MM.1S (cell line): ENCODE measurements around the gene ADCYAP1R1.

Experiments
- EZH2 ChIP-seq: fragments of 300-600 bp; sonication (generic); optimal IDR thresholded peaks from 2 replicates; pipeline ENCODE3; 2017; ENCODE audit warnings: low read depth, mild to moderate bottlenecking, antibody characterized with exemption, low read length, mixed read lengths
- EZH2phosphoT487 ChIP-seq: fragments of 300-600 bp; sonication (generic); IDR thresholded peaks from 2 replicates; pipeline ENCODE4 v1.6.1; 2018; ENCODE audit warnings: antibody characterized with exemption, low read length
- TF ChIP-seq, protein P1 (sequence below): fragments of 300-600 bp; sonication (generic); IDR thresholded peaks from 2 replicates; pipeline ENCODE4 v1.5.1; 2016; ENCODE audit warnings: antibody characterized with exemption, low read length, mixed read lengths

DNA sequence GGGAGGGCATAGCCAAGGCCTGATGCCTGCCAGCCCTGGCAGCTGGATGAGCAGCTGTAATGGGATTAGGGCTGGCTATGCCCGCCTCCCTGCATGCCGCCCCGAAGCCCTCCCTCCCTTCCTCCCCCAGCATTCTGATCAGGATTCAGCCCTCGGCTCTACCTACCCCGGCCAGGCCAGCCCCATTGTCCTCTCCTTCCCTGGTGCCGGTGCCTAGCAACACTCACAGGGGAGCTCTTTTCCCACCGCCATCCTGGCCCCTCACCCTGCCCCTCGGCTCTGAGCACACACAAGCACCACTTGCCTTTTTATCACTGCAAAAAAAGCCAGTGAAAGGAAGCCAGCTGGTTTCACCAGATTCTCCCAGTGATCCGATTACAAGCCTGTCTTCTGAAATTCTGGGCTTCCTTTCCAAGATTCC is 9.0 kb upstream of the ADCYAP1R1 start:
- TF ChIP-seq, protein P1, sequence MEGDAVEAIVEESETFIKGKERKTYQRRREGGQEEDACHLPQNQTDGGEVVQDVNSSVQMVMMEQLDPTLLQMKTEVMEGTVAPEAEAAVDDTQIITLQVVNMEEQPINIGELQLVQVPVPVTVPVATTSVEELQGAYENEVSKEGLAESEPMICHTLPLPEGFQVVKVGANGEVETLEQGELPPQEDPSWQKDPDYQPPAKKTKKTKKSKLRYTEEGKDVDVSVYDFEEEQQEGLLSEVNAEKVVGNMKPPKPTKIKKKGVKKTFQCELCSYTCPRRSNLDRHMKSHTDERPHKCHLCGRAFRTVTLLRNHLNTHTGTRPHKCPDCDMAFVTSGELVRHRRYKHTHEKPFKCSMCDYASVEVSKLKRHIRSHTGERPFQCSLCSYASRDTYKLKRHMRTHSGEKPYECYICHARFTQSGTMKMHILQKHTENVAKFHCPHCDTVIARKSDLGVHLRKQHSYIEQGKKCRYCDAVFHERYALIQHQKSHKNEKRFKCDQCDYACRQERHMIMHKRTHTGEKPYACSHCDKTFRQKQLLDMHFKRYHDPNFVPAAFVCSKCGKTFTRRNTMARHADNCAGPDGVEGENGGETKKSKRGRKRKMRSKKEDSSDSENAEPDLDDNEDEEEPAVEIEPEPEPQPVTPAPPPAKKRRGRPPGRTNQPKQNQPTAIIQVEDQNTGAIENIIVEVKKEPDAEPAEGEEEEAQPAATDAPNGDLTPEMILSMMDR = no peak
- TF ChIP-seq EZH2phosphoT487 = no peak
- TF ChIP-seq EZH2 = no peak
